WTC11 (cell line): ENCODE results near the gene TREX2.

Source experiments
- CTCF ChIP-seq: fragments of 200-600 bp; IDR thresholded peaks from 2 replicates; pipeline ENCODE4 v1.8.0; 2022; ENCODE audit warnings: antibody characterized with exemption
- IRF1 ChIP-seq: sonication (generic); formaldehyde crosslinking; IDR thresholded peaks from 2 replicates; pipeline ENCODE4 v1.8.0; 2023; ENCODE audit warnings: missing genetic modification reagents
- MAX ChIP-seq: sonication (generic); formaldehyde crosslinking; IDR thresholded peaks from 2 replicates; pipeline ENCODE4 v1.8.0; 2022; ENCODE audit warnings: mild to moderate bottlenecking, missing genetic modification reagents

- TF ChIP-seq CTCF, result no peak
- TF ChIP-seq IRF1 (CRISPR knock-in tag), result no peak
- no peak for TF ChIP-seq MAX
Observed at GRCh38 chrX:153456704-153457103, 10.8 kb upstream of the TREX2 start.
